K562 (cell line): ENCODE data around the gene PPP1R14D. TPM values are rescaled to one million over a fixed set of nuclear protein-coding genes. Genes with fewer than 3 reads are reported as not detected.
A peak's percentile ranks its signal among the peaks of the same experiment; 100 is the strongest.

ENCODE experiments used
- ATAC-seq: fragments of 200-7000 bp; cut with Tn5 transposase; 3 replicates; pipeline ENCODE4 v1.9.1; 2020; ENCODE audit warnings: moderate library complexity
- BruUV-seq: library from RNA; stranded (reverse); fragments of 400-500 nt; replicated peaks from 2 replicates; lab custom pipeline; 2021; lab: Mats Ljungman, UMichigan
- CTCF ChIA-PET: fragments of 300-600 bp; formaldehyde crosslinking; extraction: SDS; loops from one replicate; lab custom pipeline; 2021; ENCODE audit warnings: low intra/inter-chr PET ratio; lab: Yijun Ruan, JAX
- POLR2A ChIA-PET: fragments of 300-600, 350-650 bp; sonication (Branson Sonifier 250); formaldehyde crosslinking; extraction: SDS; loops from one replicate; lab custom pipeline; 2021; ENCODE audit warnings: antibody characterized with exemption, inconsistent platforms; lab: Yijun Ruan, JAX
- DNase-seq, 4 experiments: peaks; one replicate each; pipeline versions ENCODE4 v3.0.0 to v3.0.0-alpha.2; 2011 to 2018; ENCODE audit warnings: low spot score in 3 of 4, mixed read lengths in 3 of 4; ENCODE audit errors: extremely low read depth in 1 of 4
- FAIRE-seq: peaks from 2 replicates; lab custom pipeline; 2011; peaks lifted over from hg19 to GRCh38; lab: Jason Lieb, UNC
- H2AFZ ChIP-seq: 2 replicates; pipeline ENCODE4 v1.6.0; 2011; ENCODE audit warnings: low read depth, low read length, control low read depth, inconsistent platforms
- H3K27ac ChIP-seq: fragments of 200-600 bp; 3 replicates; pipeline ENCODE4 v1.8.0; 2011; ENCODE audit warnings: low read depth, mild to moderate bottlenecking, control low read depth, inconsistent platforms, low read length, moderate library complexity, mixed read lengths; ENCODE audit errors: extremely low read depth
- H3K27me3 ChIP-seq, 2 experiments: fragments of 300-600 bp in 1 of 2; 2 replicates in 1 of 2; 3 replicates in 1 of 2; pipeline versions ENCODE4 v1.6.0 to v1.8.0; 2011; ENCODE audit warnings: inconsistent platforms in 2 of 2, low read length in 2 of 2, mild to moderate bottlenecking in 1 of 2, mixed read lengths in 1 of 2, moderate library complexity in 1 of 2; ENCODE audit not compliant: control insufficient read depth in 2 of 2, insufficient read depth in 2 of 2
- H3K36me3 ChIP-seq: fragments of 300-600 bp; 3 replicates; pipeline ENCODE4 v1.8.0; 2011; ENCODE audit warnings: mild to moderate bottlenecking, low read length, inconsistent platforms; ENCODE audit not compliant: control insufficient read depth, insufficient read depth
- H3K4me1 ChIP-seq, 2 experiments: fragments of 200-600 bp in 1 of 2; replicated peaks in 1 of 2; 2 replicates in 1 of 2; 3 replicates in 1 of 2; pipeline versions ENCODE4 v1.5.1 to v1.8.0; 2011; ENCODE audit warnings: inconsistent platforms in 2 of 2, low read length in 2 of 2, mild to moderate bottlenecking in 1 of 2, mixed read lengths in 1 of 2, moderate library complexity in 1 of 2; ENCODE audit not compliant: control insufficient read depth in 2 of 2, insufficient read depth in 2 of 2
- H3K4me2 ChIP-seq: 2 replicates; pipeline ENCODE4 v1.6.1; 2011; ENCODE audit warnings: low read length, control low read depth, inconsistent platforms, mixed read lengths; ENCODE audit not compliant: insufficient read depth
- H3K4me3 ChIP-seq: fragments of 200-600 bp; sonication (generic), shearing (Covaris generic); 2 replicates; pipeline ENCODE4 v1.5.1; 2016; ENCODE audit warnings: control low read depth, inconsistent platforms
- H3K79me2 ChIP-seq: fragments of 200-600 bp; 3 replicates; pipeline ENCODE4 v1.8.0; 2011; ENCODE audit warnings: low read length, inconsistent platforms; ENCODE audit not compliant: control insufficient read depth, insufficient read depth
- H3K9ac ChIP-seq, 2 experiments: 2 replicates each; pipeline versions ENCODE4 v1.6.0 to v1.6.1; 2011; ENCODE audit warnings: low read depth in 2 of 2, low read length in 2 of 2, control low read depth in 1 of 2, inconsistent platforms in 1 of 2, mild to moderate bottlenecking in 1 of 2, mixed read lengths in 1 of 2; ENCODE audit not compliant: insufficient read depth in 1 of 2
- H3K9me1 ChIP-seq: one replicate; pipeline ENCODE4 v1.6.0; 2011; ENCODE audit warnings: inconsistent platforms, mild to moderate bottlenecking, low read length, moderate library complexity; ENCODE audit not compliant: control insufficient read depth, insufficient read depth
- H3K9me3 ChIP-seq: replicated peaks from 2 replicates; pipeline ENCODE4 v1.5.1; 2011; ENCODE audit warnings: low read depth, low read length, inconsistent platforms; ENCODE audit not compliant: control insufficient read depth, insufficient read depth
- H4K20me1 ChIP-seq: replicated peaks from 2 replicates; pipeline ENCODE4 v1.6.1; 2011; ENCODE audit warnings: low read length, inconsistent platforms, mixed read lengths; ENCODE audit not compliant: control insufficient read depth, insufficient read depth
- CEBPZ ChIP-seq: fragments of 150-350 bp; IDR thresholded peaks from 2 replicates; pipeline ENCODE4 v1.6.1; 2014; ENCODE audit warnings: low read depth, mild to moderate bottlenecking, low read length, borderline replicate concordance
- CHAMP1 ChIP-seq: fragments of 450-650 bp; IDR thresholded peaks from 2 replicates; pipeline ENCODE4 v1.6.1; 2016; ENCODE audit warnings: mild to moderate bottlenecking
- HES1 ChIP-seq: fragments of 450-650 bp; IDR thresholded peaks from 2 replicates; pipeline ENCODE4 v1.6.1; 2016; ENCODE audit warnings: low read depth, mild to moderate bottlenecking, moderate library complexity
- MXI1 ChIP-seq: IDR thresholded peaks from 2 replicates; pipeline ENCODE4 v1.6.1; 2011; ENCODE audit warnings: low read depth, mild to moderate bottlenecking, improper control_type of control experiment, low read length
- NCOA1 ChIP-seq: fragments of 450-650 bp; IDR thresholded peaks from 2 replicates; pipeline ENCODE4 v1.6.1; 2016; ENCODE audit warnings: low read depth
- NCOA6 ChIP-seq: fragments of 450-650 bp; IDR thresholded peaks from 2 replicates; pipeline ENCODE4 v1.6.1; 2017; ENCODE audit warnings: mild to moderate bottlenecking
- PHTF2 ChIP-seq: fragments of 250-450 bp; sonication (Bioruptor Pico); IDR thresholded peaks from 2 replicates; pipeline ENCODE4 v1.5.0; 2021; ENCODE audit warnings: mild to moderate bottlenecking
- PTRF ChIP-seq: fragments of 450-650 bp; IDR thresholded peaks from 2 replicates; pipeline ENCODE4 v1.6.1; 2016; ENCODE audit warnings: mild to moderate bottlenecking, missing genetic modification characterization, missing compliant biosample characterization
- RBM17 ChIP-seq: fragments of 200-400 bp; formaldehyde crosslinking; IDR thresholded peaks from 2 replicates; pipeline ENCODE4 v1.6.1; 2017; ENCODE audit warnings: low read depth, mild to moderate bottlenecking, low read length, borderline replicate concordance
- SRSF9 ChIP-seq: fragments of 200-400 bp; formaldehyde crosslinking; IDR thresholded peaks from 2 replicates; pipeline ENCODE4 v1.6.1; 2017; ENCODE audit warnings: low read depth, low read length, borderline replicate concordance
- ZBTB17 ChIP-seq: fragments of 450-650 bp; formaldehyde crosslinking; IDR thresholded peaks from 2 replicates; pipeline ENCODE4 v1.4.0; 2020; ENCODE audit warnings: mild to moderate bottlenecking
- ZNF24 ChIP-seq: fragments of 450-650 bp; IDR thresholded peaks from 2 replicates; pipeline ENCODE4 v1.6.1; 2016
- WGBS: fragments of 100-300 bp; shearing (Covaris generic); methylation state at CpG from one replicate; pipeline ENCODE4 v1.1.6; 2016; ENCODE audit warnings: low coverage, mixed read lengths; ENCODE audit not compliant: insufficient coverage; ENCODE audit errors: missing lambda C conversion rate; 5-methylcytosine and 5-hydroxymethylcytosine counted together
- in situ Hi-C: fragments of 300-500 bp; cut with MboI; formaldehyde crosslinking; loops from 4 replicates; pipeline ENCODE4 v1.15.0; 2018; ENCODE audit warnings: inconsistent platforms, mixed read lengths
- intact Hi-C: fragments of 100-400 bp; cut with micrococcal nuclease; formaldehyde crosslinking; loops from 2 replicates; pipeline ENCODE4 v1.14.2; 2022
- polyA plus RNA-seq, 8 experiments: library from polyadenylated mRNA; depleted of rRNA in 4 of 8; stranded (reverse) in 5 of 8; unstranded in 3 of 8; fragments of >200 nt; fragmentation: Nextera tagmentation in 2 of 8; fragmentation: Illumina TruSeq in 1 of 8; extraction: Ambion mirVana in 2 of 8; extraction: Trizol in 1 of 8; gene quantifications; 2 replicates each; pipeline versions ENCODE4 v1.2.1 to v1.2.3, GENCODE V29; 2011 to 2014; ENCODE audit warnings: inconsistent platforms in 1 of 8, missing spikeins in 1 of 8
- total RNA-seq, 7 experiments: library from RNA; depleted of rRNA in 6 of 7; stranded (reverse); fragments of >200 nt in 6 of 7; fragmentation: Illumina TruSeq in 2 of 7; extraction: Trizol in 2 of 7; gene quantifications; 2 replicates each; pipeline versions ENCODE4 v1.2.1 to v1.2.3, GENCODE V29; 2011 to 2021; ENCODE audit warnings: low replicate concordance in 1 of 7

Gene PPP1R14D
- total and polyA plus RNA-seq, 9 of the 15 experiments (the other 6 are each of a cell fraction or from before 2014, with no cell fraction given), result 0.11 to 0.18 TPM; not detected in 7

GRCh38 chr15:40858706-40859105 is 30.2 kb upstream of the PPP1R14D start (continued):
- no peak for TF ChIP-seq PTRF (tag)
- TF ChIP-seq RBM17, result no peak
- no peak for TF ChIP-seq CEBPZ
- TF ChIP-seq, all 486 proteins: peak for 3

- ATAC-seq (peak; percentile 92), DNase-seq (peak; percentile 83 to 89 (median 84)), FAIRE-seq (peak; percentile 89)
- H3K4me2 ChIP-seq, result peak overlapping the region; percentile 9; the same call in 1 of the 2 replicates
- ChIA-PET CTCF (interaction anchor here (0.6 to 6.2 kb wide), 6 partner anchors 16 to 931 kb away, joined by 3 to 75 read pairs (median 4); partner anchors contain the start of genes RHOV and VPS18), POLR2A (interaction anchor here (0.6 to 8.2 kb wide), 9 partner anchors 10 to 290 kb away, joined by 3 to 72 read pairs (median 3); partner anchors contain the start of genes CHAC1, RHOV and VPS18)
- H3K79me2 ChIP-seq, result no peaks in the 10 kb centered on the region
- H3K4me1 ChIP-seq, result peaks cover 16 to 25% of the 10 kb centered on the region in 2 experiments; a peak in 4 of 5 replicates
- intact Hi-C loops (loop anchor here (1.0 to 10.0 kb wide), 3 partner anchors 37 to 183 kb away; partner anchors contain the start of gene VPS18), in situ Hi-C loops (loop anchor here (5.0 kb wide), 1 partner anchor 35 kb away; the partner anchor contains the start of gene VPS18)
- H3K9ac ChIP-seq, result peak overlapping the region in 1 of 2 experiments; percentile 88; a peak in 2 of 4 replicates
- no peaks in the 10 kb centered on the region for H3K9me3 ChIP-seq
- no peaks in the 10 kb centered on the region for H3K36me3 ChIP-seq
- no peak overlapping the region for H3K27ac ChIP-seq
- no peaks in the 10 kb centered on the region for H4K20me1 ChIP-seq
- no TSS peak for BruUV-seq
- no peaks in the 10 kb centered on the region; a peak in 1 of 5 replicates for H3K27me3 ChIP-seq
- peak overlapping the region; percentile 95 for H2AFZ ChIP-seq
- no peak overlapping the region for H3K4me3 ChIP-seq
- no peaks in the 10 kb centered on the region for H3K9me1 ChIP-seq
- WGBS, result 20% methylated on average over 15 of the region's 15 CpGs
- TF ChIP-seq NCOA6, result no peak
- no peak for TF ChIP-seq PHTF2 (CRISPR knock-in tag)
- no peak for TF ChIP-seq MXI1
- no peak for TF ChIP-seq ZBTB17 (CRISPR knock-in tag)
- TF ChIP-seq SRSF9, result no peak
- TF ChIP-seq NCOA1, result no peak
- peak; percentile 99 for TF ChIP-seq ZNF24
- TF ChIP-seq HES1, result no peak
- TF ChIP-seq CHAMP1, result no peak
Measured at GRCh38 chr15:40857601-40858341, 29.3 kb upstream of the PPP1R14D start.
